Kidney (tissue), 14 donors: ENCODE measurements around the gene SDHC. TPM values are rescaled to one million over a fixed set of nuclear protein-coding genes. Genes with fewer than 3 reads are reported as not detected.

Experiments used
- DNase-seq, 5 donors: peaks; one replicate each; pipeline ENCODE4 v3.0.0-alpha.2; 2013 to 2020
- FAIRE-seq: peaks from 2 replicates; lab custom pipeline; 2012; peaks lifted over from hg19 to GRCh38; lab: Jason Lieb, UNC
- H3K27ac ChIP-seq, 2 donors: one replicate each; pipeline ENCODE4 v1.7.0; 2013; ENCODE audit warnings: low read depth in 2 of 2, low read length in 2 of 2, inconsistent platforms in 1 of 2
- H3K27me3 ChIP-seq: one replicate; pipeline ENCODE4 v1.7.1; 2013; ENCODE audit warnings: low read length, inconsistent platforms; ENCODE audit not compliant: control insufficient read depth, insufficient read depth
- H3K36me3 ChIP-seq, 3 donors: one replicate each; pipeline versions ENCODE4 v1.7.0 to v1.7.1; 2013; ENCODE audit warnings: low read length in 3 of 3, control low read depth in 1 of 3, inconsistent platforms in 1 of 3; ENCODE audit not compliant: insufficient read depth in 3 of 3, control insufficient read depth in 2 of 3
- H3K4me1 ChIP-seq, 3 donors: one replicate each; pipeline versions ENCODE4 v1.7.0 to v1.7.1; 2013; ENCODE audit warnings: low read length in 3 of 3, inconsistent platforms in 1 of 3, low read depth in 1 of 3; ENCODE audit not compliant: control insufficient read depth in 2 of 3, insufficient read depth in 2 of 3
- H3K4me3 ChIP-seq, 3 donors: one replicate each; pipeline versions ENCODE4 v1.7.0 to v1.8.1; 2013; ENCODE audit warnings: low read length in 3 of 3, control low read depth in 1 of 3, inconsistent platforms in 1 of 3
- H3K9ac ChIP-seq, 3 donors: one replicate each; pipeline versions ENCODE4 v1.7.0 to v1.7.1; 2013; ENCODE audit warnings: low read length in 3 of 3, control low read depth in 1 of 3, inconsistent platforms in 1 of 3
- H3K9me3 ChIP-seq, 3 donors: one replicate each; pipeline versions ENCODE4 v1.7.0 to v1.7.1; 2013; ENCODE audit warnings: low read length in 3 of 3, control low read depth in 1 of 3, inconsistent platforms in 1 of 3; ENCODE audit not compliant: control insufficient read depth in 2 of 3, insufficient read depth in 1 of 3
- CTCF ChIP-seq: IDR thresholded peaks from 3 replicates; pipeline ENCODE4 v1.5.1; 2012; ENCODE audit warnings: mild to moderate bottlenecking, moderate library complexity, borderline replicate concordance; ENCODE audit not compliant: insufficient read depth; ENCODE audit errors: extremely low read depth
- intact Hi-C: fragments of 100-400 bp; cut with DNase I; formaldehyde crosslinking; loops from one replicate; pipeline ENCODE4 v1.11.1; 2022
- polyA plus RNA-seq: library from polyadenylated mRNA; stranded (reverse); fragments of 350-450 nt; fragmentation: Illumina TruSeq; extraction: RNeasy Lipid Tissue Mini Kit (QIAGEN cat#74804); gene quantifications from one replicate; pipeline ENCODE4 v1.2.3, GENCODE V29; 2014; ENCODE audit warnings: low read depth, low replicate concordance; ENCODE audit not compliant: insufficient read depth
- total RNA-seq: library from RNA; stranded (reverse); fragmentation: NEBNext Ultra II Directional; extraction: Animal tissue kit (Norgen Biotek cat#: 25700); gene quantifications from one replicate; pipeline ENCODE4 v1.2.1, GENCODE V29; 2021
- donor health status: control.
- donor health status: control.
- donor health status: control.
- donor health status: control.
- donor health status: control.
- donor health status: DM: yes; HTN: yes; CAD: no.
- donor health status: Normal renal cell carcinoma (clear cell type).

Gene SDHC
- total and polyA plus RNA-seq, 2 donors from 2014 or later: 209 to 390 TPM

DNA sequence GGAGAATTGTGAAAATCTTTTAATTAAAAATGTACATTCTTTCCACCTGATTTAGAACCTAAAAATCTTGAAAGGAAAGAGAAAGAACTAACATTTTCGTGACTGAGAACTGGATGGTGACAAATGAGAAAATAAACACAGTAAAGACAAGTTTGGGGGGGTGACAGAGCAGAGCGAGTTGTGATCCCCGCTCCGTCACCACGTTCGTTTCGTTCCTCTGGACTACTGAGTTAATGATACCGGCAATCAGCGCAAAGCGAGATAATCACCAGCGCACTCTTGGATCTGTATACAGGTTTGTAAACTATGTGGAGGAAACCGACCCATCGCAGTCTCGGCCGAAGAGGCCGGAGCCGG lies 84.7 kb downstream of the SDHC start:
- FAIRE-seq: no peak
- no peak for TF ChIP-seq CTCF
- intact Hi-C loops: no loop called here

GRCh38 chr1:161399257-161399998 lies 85.2 kb downstream of the SDHC start:
- intact Hi-C loops: no loop called here
- TF ChIP-seq CTCF: peak; percentile 18
- Histone ChIP-seq H3K9ac (peak overlapping the region; percentile 86 to 100 (median 98)), H3K9me3 (no peaks in the 10 kb centered on the region), H3K4me1 (peaks cover 0 to 5% (median 0%) of the 10 kb centered on the region in 3 donors), H3K36me3 (no peaks in the 10 kb centered on the region), H3K4me3 (peak overlapping the region; percentile 82 to 92 (median 91)), H3K27me3 (no peaks in the 10 kb centered on the region), H3K27ac (peak overlapping the region; percentile 99 to 100)
- no peak for FAIRE-seq
- DNase-seq: peak; percentile 91 to 97 (median 95)

More for the DNA sequence above, 84.7 kb downstream of the SDHC start:
- H3K27ac ChIP-seq: peak overlapping the region; percentile 99 to 100
- no peak for DNase-seq
- H3K27me3 ChIP-seq: no peaks in the 10 kb centered on the region
- H3K9me3 ChIP-seq: no peaks in the 10 kb centered on the region
- peaks cover 0 to 5% (median 0%) of the 10 kb centered on the region in 3 donors for H3K4me1 ChIP-seq
- H3K4me3 ChIP-seq: peak overlapping the region; percentile 82 to 92 (median 91)
- no peaks in the 10 kb centered on the region for H3K36me3 ChIP-seq
- H3K9ac ChIP-seq: peak overlapping the region; percentile 86 to 100 (median 98)

GRCh38 chr1:161402446-161402845 lies 88.3 kb downstream of the SDHC start:
- no peaks in the 10 kb centered on the region for H3K36me3 ChIP-seq
- no peak overlapping the region for H3K27ac ChIP-seq
- no peak overlapping the region for H3K4me3 ChIP-seq
- intact Hi-C loops: no loop called here
- DNase-seq (no peak), FAIRE-seq (no peak)
- no peaks in the 10 kb centered on the region for H3K9me3 ChIP-seq
- no peak overlapping the region for H3K9ac ChIP-seq
- TF ChIP-seq CTCF: no peak
- H3K4me1 ChIP-seq: peaks cover 0 to 5% (median 0%) of the 10 kb centered on the region in 3 donors
- H3K27me3 ChIP-seq: no peaks in the 10 kb centered on the region
